ENCODE data around the gene SYNM.
"Not testable (repeated sequence)": the region's sequence is repeated elsewhere in the genome, so short reads cannot be mapped to it uniquely, and the experiment has no call there.

Gene SYNM

GRCh38 chr15:99105514-99106341 lies 848 bp downstream of the SYNM start:
- no peak for DNase-seq (ENCODE audit: low read depth, low spot score)

- no peak for DNase-seq (ENCODE audit: low read depth, low spot score)
Measured at GRCh38 chr15:99106417-99107220, 1.7 kb downstream of the SYNM start.

- no peak for DNase-seq (ENCODE audit: low read depth, low spot score)
Measured at GRCh38 chr15:99108993-99109392, 4.1 kb downstream of the SYNM start.

- DNase-seq (ENCODE audit: low read depth, low spot score) = no peak
Measured at GRCh38 chr15:99109555-99110021, 4.7 kb downstream of the SYNM start.

- no peak for DNase-seq (ENCODE audit: low read depth, low spot score)
Measured at GRCh38 chr15:99110093-99110492, 5.2 kb downstream of the SYNM start.

- DNase-seq (ENCODE audit: low read depth, low spot score) = no peak
Measured at GRCh38 chr15:99110581-99111320, 5.9 kb downstream of the SYNM start.

- not testable (repeated sequence) for DNase-seq (ENCODE audit: low read depth, low spot score)
Measured at GRCh38 chr15:99111641-99112040, 6.8 kb downstream of the SYNM start.

- no peak for DNase-seq (ENCODE audit: low read depth, low spot score)
Measured at GRCh38 chr15:99113547-99114271, 8.8 kb downstream of the SYNM start.

GRCh38 chr15:99114511-99115299 lies 9.8 kb downstream of the SYNM start:
- DNase-seq (ENCODE audit: low read depth, low spot score) = no peak

GRCh38 chr15:99115300-99116215 lies 10.7 kb downstream of the SYNM start:
- no peak for DNase-seq (ENCODE audit: low read depth, low spot score)

- DNase-seq (ENCODE audit: low read depth, low spot score) = no peak
Measured at GRCh38 chr15:99117111-99117510, 12.2 kb downstream of the SYNM start.

GRCh38 chr15:99117563-99118257 lies 12.8 kb downstream of the SYNM start:
- no peak for DNase-seq (ENCODE audit: low read depth, low spot score)

- DNase-seq (ENCODE audit: low read depth, low spot score) = no peak
Measured at GRCh38 chr15:99118258-99118632, 13.4 kb downstream of the SYNM start.

- DNase-seq (ENCODE audit: low read depth, low spot score) = no peak
Measured at GRCh38 chr15:99118801-99119546, 14.1 kb downstream of the SYNM start.

GRCh38 chr15:99120050-99120777 lies 15.3 kb downstream of the SYNM start:
- no peak for DNase-seq (ENCODE audit: low read depth, low spot score)

- DNase-seq (ENCODE audit: low read depth, low spot score) = no peak
Measured at GRCh38 chr15:99121207-99121606, 16.3 kb downstream of the SYNM start.

- no peak for DNase-seq (ENCODE audit: low read depth, low spot score)
Measured at GRCh38 chr15:99121691-99122410, 17.0 kb downstream of the SYNM start.

Measured in activated CD4-positive, CD25-positive, alpha-beta regulatory T cell treated with anti-CD3 and anti-CD28 coated beads, Interleukin-2, amount 50 U/mL, for 16 hours (primary cell).